Effector memory CD8-positive, alpha-beta T cell (primary cell): Measurements from ENCODE around the gene LRPPRC.

Source experiments
- ATAC-seq: fragments of 150-1000 bp; cut with Tn5 transposase; replicated peaks from 2 replicates; pipeline ENCODE4 v1.10.0; 2021; ENCODE audit warnings: mild to moderate bottlenecking, moderate library complexity
- DNase-seq, 3 experiments: peaks; one replicate each; pipeline ENCODE4 v3.0.0; 2021
- H3K27ac Mint-ChIP-seq, 2 donors: one replicate each; pipeline ENCODE4 v1.8.0; 2022; ENCODE audit warnings: mild to moderate bottlenecking in 2 of 2, mixed read lengths in 2 of 2, moderate library complexity in 2 of 2
- H3K27me3 Mint-ChIP-seq, 2 donors: one replicate each; pipeline ENCODE4 v1.8.0; 2022; ENCODE audit warnings: mixed read lengths in 2 of 2
- H3K36me3 Mint-ChIP-seq: one replicate; pipeline ENCODE4 v1.8.0; 2022; ENCODE audit warnings: mild to moderate bottlenecking, moderate library complexity, mixed read lengths; ENCODE audit not compliant: insufficient read depth
- H3K4me1 Mint-ChIP-seq, 2 donors: one replicate each; pipeline ENCODE4 v1.8.0; 2022; ENCODE audit warnings: low read depth in 2 of 2, mixed read lengths in 2 of 2
- H3K4me3 Mint-ChIP-seq, 2 donors: one replicate each; pipeline ENCODE4 v1.8.0; 2022; ENCODE audit warnings: mild to moderate bottlenecking in 2 of 2, mixed read lengths in 2 of 2, moderate library complexity in 2 of 2
- H3K9me3 Mint-ChIP-seq, 2 donors: one replicate each; pipeline ENCODE4 v1.8.0; 2022; ENCODE audit warnings: mixed read lengths in 2 of 2

The LRPPRC gene

GRCh38 chr2:43853141-43854081, 142.4 kb downstream of the LRPPRC start:
- Mint-ChIP-seq H3K36me3 (no peaks in the 10 kb centered on the region), H3K27me3 (peaks cover 68 to 78% of the 10 kb centered on the region in 2 donors), H3K4me3 (no peak overlapping the region), H3K4me1 (no peaks in the 10 kb centered on the region), H3K27ac (no peak overlapping the region), H3K9me3 (no peaks in the 10 kb centered on the region)
- no peak for DNase-seq
- no peak for ATAC-seq

DNA sequence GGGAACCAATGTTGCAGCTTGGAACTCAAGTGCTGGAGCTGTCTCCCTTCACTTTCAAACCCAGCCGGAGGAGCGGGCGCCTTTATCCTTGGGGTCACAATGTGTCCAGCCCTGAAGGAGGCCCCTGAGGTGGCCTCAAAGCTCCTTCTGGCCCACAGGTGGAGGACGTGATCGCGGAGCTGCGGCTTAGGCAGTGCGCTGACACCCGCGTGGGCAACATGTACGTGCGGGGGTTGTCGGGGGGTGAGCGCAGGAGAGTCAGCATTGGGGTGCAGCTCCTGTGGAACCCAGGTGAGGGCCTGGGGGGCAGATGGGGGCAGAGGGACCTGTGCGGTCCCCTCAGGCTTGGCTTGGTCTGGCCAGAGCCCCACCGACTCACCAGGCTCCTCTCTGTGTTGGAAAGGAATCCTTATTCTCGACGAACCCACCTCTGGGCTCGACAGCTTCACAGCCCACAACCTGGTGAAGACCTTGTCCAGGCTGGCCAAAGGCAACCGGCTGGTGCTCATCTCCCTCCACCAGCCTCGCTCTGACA, 143.5 kb downstream of the LRPPRC start:
- ATAC-seq: no peak
- peaks cover 60 to 67% of the 10 kb centered on the region in 2 donors for H3K27me3 Mint-ChIP-seq
- no peaks in the 10 kb centered on the region for H3K36me3 Mint-ChIP-seq
- no peaks in the 10 kb centered on the region for H3K9me3 Mint-ChIP-seq
- H3K27ac Mint-ChIP-seq: no peak overlapping the region
- no peaks in the 10 kb centered on the region for H3K4me1 Mint-ChIP-seq
- no peak overlapping the region for H3K4me3 Mint-ChIP-seq
- no peak for DNase-seq

DNA sequence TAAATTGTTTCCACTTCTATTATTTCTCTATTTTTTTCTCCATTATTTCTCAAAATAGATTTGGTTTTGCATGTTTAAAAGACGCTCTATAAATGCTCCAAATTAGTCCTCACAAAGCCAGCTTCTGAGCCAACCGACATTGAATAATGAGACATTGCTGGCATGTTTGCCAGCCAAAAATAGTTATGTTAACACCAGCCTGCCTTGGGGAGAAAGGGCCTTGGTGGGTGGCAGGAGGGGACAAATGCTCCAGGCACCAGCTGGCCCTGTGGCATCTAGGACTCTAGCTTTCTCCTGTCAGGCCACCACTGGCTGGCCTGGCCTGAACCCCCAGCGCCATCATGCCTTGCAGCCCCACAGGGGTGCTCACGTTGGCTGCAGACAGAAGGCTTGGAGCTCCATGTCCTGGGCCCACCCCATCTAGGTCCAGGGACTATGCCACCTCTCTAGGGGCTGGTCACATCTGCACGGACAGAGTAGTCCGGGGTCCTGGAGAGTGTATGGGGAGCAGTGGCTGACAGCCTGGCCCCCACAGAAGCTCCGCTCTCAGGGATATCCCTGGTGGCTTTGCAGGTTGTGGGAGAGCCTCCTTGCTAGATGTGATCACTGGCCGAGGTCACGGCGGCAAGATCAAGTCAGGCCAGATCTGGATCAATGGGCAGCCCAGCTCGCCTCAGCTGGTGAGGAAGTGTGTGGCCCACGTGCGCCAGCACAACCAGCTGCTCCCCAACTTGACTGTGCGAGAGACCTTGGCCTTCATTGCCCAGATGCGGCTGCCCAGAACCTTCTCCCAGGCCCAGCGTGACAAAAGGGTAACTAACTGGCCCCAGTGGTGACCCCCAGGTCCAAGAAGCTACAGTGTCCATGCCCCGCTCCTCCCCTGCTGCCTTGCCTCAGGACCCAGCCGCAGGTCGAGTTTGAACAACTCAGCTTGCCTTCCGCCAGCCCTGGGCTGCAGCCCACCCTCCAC, 144.5 kb downstream of the LRPPRC start:
- H3K4me3 Mint-ChIP-seq: no peak overlapping the region
- ATAC-seq (no peak), DNase-seq (no peak)
- H3K36me3 Mint-ChIP-seq: no peaks in the 10 kb centered on the region
- no peaks in the 10 kb centered on the region for H3K9me3 Mint-ChIP-seq
- no peak overlapping the region for H3K27ac Mint-ChIP-seq
- H3K4me1 Mint-ChIP-seq: no peaks in the 10 kb centered on the region
- peaks cover 50 to 57% of the 10 kb centered on the region in 2 donors for H3K27me3 Mint-ChIP-seq

GRCh38 chr2:43848214-43848613, 147.6 kb downstream of the LRPPRC start:
- H3K36me3 Mint-ChIP-seq: no peaks in the 10 kb centered on the region
- no peaks in the 10 kb centered on the region for H3K4me1 Mint-ChIP-seq
- DNase-seq: no peak
- peaks cover 26 to 32% of the 10 kb centered on the region in 2 donors for H3K27me3 Mint-ChIP-seq
- H3K9me3 Mint-ChIP-seq: no peaks in the 10 kb centered on the region
- no peak for ATAC-seq
- no peak overlapping the region for H3K4me3 Mint-ChIP-seq
- H3K27ac Mint-ChIP-seq: no peak overlapping the region

- peaks cover 7 to 15% of the 10 kb centered on the region in 2 donors for H3K27me3 Mint-ChIP-seq
- H3K4me3 Mint-ChIP-seq: no peak overlapping the region
- H3K4me1 Mint-ChIP-seq: no peaks in the 10 kb centered on the region
- ATAC-seq (no peak), DNase-seq (no peak)
- no peaks in the 10 kb centered on the region for H3K36me3 Mint-ChIP-seq
- H3K9me3 Mint-ChIP-seq: no peaks in the 10 kb centered on the region
- no peak overlapping the region for H3K27ac Mint-ChIP-seq
Measured at GRCh38 chr2:43846140-43846793, 149.5 kb downstream of the LRPPRC start.

- ATAC-seq (no peak), DNase-seq (no peak)
- peaks cover 0 to 18% of the 10 kb centered on the region in 2 donors for H3K27me3 Mint-ChIP-seq
- no peaks in the 10 kb centered on the region for H3K9me3 Mint-ChIP-seq
- H3K27ac Mint-ChIP-seq: no peak overlapping the region
- no peaks in the 10 kb centered on the region for H3K4me1 Mint-ChIP-seq
- H3K4me3 Mint-ChIP-seq: no peak overlapping the region
- no peaks in the 10 kb centered on the region for H3K36me3 Mint-ChIP-seq
Measured at GRCh38 chr2:43845181-43845580, 150.6 kb downstream of the LRPPRC start.

- peaks cover 11 to 15% of the 10 kb centered on the region in 2 donors for H3K27me3 Mint-ChIP-seq
- H3K9me3 Mint-ChIP-seq: no peaks in the 10 kb centered on the region
- DNase-seq (no peak), ATAC-seq (no peak)
- H3K4me1 Mint-ChIP-seq: peaks cover 0 to 4% of the 10 kb centered on the region in 2 donors
- no peaks in the 10 kb centered on the region for H3K36me3 Mint-ChIP-seq
- H3K27ac Mint-ChIP-seq: no peak overlapping the region
- H3K4me3 Mint-ChIP-seq: no peak overlapping the region
Measured at GRCh38 chr2:43842866-43843226, 152.9 kb downstream of the LRPPRC start.

GRCh38 chr2:43841949-43842865, 153.6 kb downstream of the LRPPRC start:
- H3K4me3 Mint-ChIP-seq: no peak overlapping the region
- peaks cover 13 to 15% of the 10 kb centered on the region in 2 donors for H3K27me3 Mint-ChIP-seq
- no peak for ATAC-seq
- H3K9me3 Mint-ChIP-seq: no peaks in the 10 kb centered on the region
- peaks cover 0 to 4% of the 10 kb centered on the region in 2 donors for H3K4me1 Mint-ChIP-seq
- DNase-seq: no peak
- H3K27ac Mint-ChIP-seq: no peak overlapping the region
- H3K36me3 Mint-ChIP-seq: no peaks in the 10 kb centered on the region

DNA sequence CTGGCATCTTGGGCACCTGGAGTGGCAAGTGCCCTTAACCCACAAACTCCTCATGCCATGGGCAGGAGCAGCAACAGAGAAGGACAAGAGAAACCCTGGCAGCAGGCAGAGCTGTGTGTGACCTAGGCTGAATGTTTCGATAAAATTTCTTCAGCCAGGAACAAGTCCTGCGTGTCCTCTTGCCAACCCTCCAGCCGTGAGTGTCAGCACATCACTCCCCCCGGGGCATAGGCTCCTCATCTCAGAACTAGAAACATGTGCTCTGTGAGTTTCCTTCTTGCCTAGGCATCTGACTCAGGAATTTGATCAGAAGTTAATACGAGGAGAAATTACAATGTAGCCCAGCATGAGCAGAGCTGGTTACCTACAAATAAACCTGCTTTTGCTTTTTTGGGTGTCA, 154.8 kb downstream of the LRPPRC start:
- H3K27me3 Mint-ChIP-seq: peaks cover 13 to 15% of the 10 kb centered on the region in 2 donors
- H3K36me3 Mint-ChIP-seq: peaks cover 4% of the 10 kb centered on the region
- H3K4me1 Mint-ChIP-seq: peaks cover 0 to 4% of the 10 kb centered on the region in 2 donors
- DNase-seq: no peak
- no peak for ATAC-seq
- no peak overlapping the region for H3K27ac Mint-ChIP-seq
- H3K4me3 Mint-ChIP-seq: no peak overlapping the region
- H3K9me3 Mint-ChIP-seq: no peaks in the 10 kb centered on the region

DNA sequence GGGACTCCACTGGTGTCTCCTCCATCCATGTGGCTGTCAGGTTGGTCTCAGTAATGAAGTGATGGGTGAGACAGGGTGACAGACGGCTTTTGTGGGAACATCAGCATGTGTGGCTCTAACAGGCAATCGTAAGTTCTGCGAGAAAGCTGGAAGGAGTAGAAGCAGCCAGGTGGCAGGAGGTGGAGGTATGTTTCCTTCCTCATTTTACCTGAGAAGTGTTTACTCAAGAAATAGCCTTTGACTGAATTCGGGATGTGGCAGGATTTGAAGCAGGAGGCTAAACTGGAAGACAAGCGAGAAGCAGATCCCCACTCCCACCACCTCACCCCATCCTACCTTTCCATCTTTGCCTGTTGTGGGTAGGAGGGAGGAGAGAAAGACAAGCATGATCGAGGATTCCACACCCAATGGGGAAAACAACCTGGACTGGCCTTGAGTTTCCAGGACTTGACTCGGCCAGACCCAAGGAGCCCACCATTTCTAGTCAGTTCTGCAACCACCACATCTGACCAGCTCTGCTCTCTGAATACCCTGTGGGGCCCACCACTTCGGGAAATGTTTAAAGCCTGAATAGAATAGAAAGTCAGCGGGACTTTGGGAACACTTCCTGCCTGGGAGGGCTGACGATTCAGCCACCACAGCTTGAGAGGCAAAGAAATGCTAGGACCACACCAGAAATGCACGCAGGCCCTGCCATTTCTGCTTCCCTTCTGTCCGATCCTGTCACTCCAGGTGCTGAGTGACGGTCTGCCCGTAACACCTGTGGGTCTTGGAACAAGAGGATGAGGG, 155.8 kb downstream of the LRPPRC start:
- H3K36me3 Mint-ChIP-seq: peaks cover 4% of the 10 kb centered on the region
- no peak overlapping the region for H3K27ac Mint-ChIP-seq
- H3K4me1 Mint-ChIP-seq: peaks cover 0 to 4% of the 10 kb centered on the region in 2 donors
- H3K9me3 Mint-ChIP-seq: no peaks in the 10 kb centered on the region
- ATAC-seq: no peak
- H3K4me3 Mint-ChIP-seq: no peak overlapping the region
- DNase-seq: no peak
- H3K27me3 Mint-ChIP-seq: peaks cover 13 to 15% of the 10 kb centered on the region in 2 donors

DNA sequence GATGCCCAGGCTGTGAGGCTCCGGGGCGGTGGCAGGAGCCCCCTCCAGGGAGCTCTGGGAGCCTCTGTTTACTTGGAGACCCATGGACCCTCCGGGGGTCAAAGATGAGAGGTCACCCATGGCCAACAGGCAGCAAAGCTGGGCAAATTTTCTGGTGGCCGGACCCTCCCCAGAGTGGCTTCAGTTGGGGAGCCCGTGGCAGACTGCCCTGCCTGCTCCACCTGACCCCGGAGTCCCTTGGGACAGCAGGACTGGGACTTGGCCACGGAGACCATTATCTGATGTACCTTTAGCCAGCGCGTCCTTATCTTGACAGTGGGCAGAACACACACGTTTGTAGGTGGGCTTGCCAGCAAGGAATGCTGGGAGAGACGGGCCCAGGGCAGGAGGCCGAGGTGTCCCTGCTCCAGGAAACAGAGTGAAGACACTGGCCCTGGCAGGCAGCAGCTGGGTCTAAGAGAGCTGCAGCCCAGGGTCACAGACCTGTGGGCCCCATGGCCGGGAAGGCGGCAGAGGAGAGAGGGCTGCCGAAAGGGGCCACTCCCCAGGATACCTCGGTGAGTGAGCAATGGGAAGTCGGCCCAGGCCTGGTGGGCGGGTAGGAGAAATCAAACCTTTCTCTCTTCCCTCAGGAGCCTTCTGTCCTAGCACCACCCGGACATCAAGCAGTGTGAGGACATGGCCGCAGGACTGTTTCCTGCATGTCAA, 157.1 kb downstream of the LRPPRC start, which contains the start of the genes ABCG5 and ABCG8:
ABCG5 (minus strand) TSS at position 280 of the 708 bp plus-strand sequence; CDS start at position 120, 160 bp downstream.
ABCG8 (plus strand) TSS at position 412 of the 708 bp plus-strand sequence; CDS start at position 495, 83 bp downstream.
- Mint-ChIP-seq H3K9me3 (no peaks in the 10 kb centered on the region), H3K27me3 (peaks cover 13 to 18% of the 10 kb centered on the region in 2 donors), H3K36me3 (peaks cover 4% of the 10 kb centered on the region), H3K4me3 (no peak within 1 kb of the TSS), H3K27ac (no peak within 1 kb of the TSS), H3K4me1 (peaks cover 0 to 4% of the 10 kb centered on the region in 2 donors)
- DNase-seq (no peak), ATAC-seq (no peak)
